GM23248 (cell line): Measurements from ENCODE around the gene TEX26.

Experiments
- EZH2 ChIP-seq: fragments of 200-600 bp; sonication (generic); IDR thresholded peaks from 2 replicates; pipeline ENCODE4 v1.6.1; 2018; ENCODE audit warnings: antibody characterized with exemption, mild to moderate bottlenecking; ENCODE audit not compliant: insufficient read depth, poor library complexity, severe bottlenecking
- EZH2phosphoT487 ChIP-seq: fragments of 200-600 bp; sonication (generic); IDR thresholded peaks from 2 replicates; pipeline ENCODE4 v1.6.1; 2018; ENCODE audit warnings: antibody characterized with exemption, moderate library complexity, mild to moderate bottlenecking, low read depth; ENCODE audit not compliant: insufficient read depth

- TF ChIP-seq EZH2phosphoT487 (no peak), EZH2 (no peak)
Measured at GRCh38 chr13:30924721-30925120, 7.7 kb upstream of the TEX26 start.
